Ovary (tissue), 9 donors: ENCODE measurements around the gene IRF4. TPM values are rescaled to one million over a fixed set of nuclear protein-coding genes. Genes with fewer than 3 reads are reported as not detected.

Experiments
- DNase-seq, 5 donors: peaks; one replicate each; pipeline ENCODE4 v3.0.0-alpha.2; 2019 to 2020
- H3K27ac ChIP-seq, 2 donors: fragments of 200-600 bp; one replicate each; pipeline versions ENCODE4 v1.5.1 to v1.8.0; 2019 to 2022
- H3K27me3 ChIP-seq: fragments of 200-600 bp; one replicate; pipeline ENCODE4 v1.8.0; 2022
- H3K36me3 ChIP-seq: fragments of 200-600 bp; sonication (generic); one replicate; pipeline ENCODE4 v1.5.1; 2019
- H3K4me1 ChIP-seq: one replicate; pipeline ENCODE4 v1.8.1; 2013; ENCODE audit warnings: mild to moderate bottlenecking, moderate library complexity; ENCODE audit not compliant: insufficient read depth
- H3K4me3 ChIP-seq: fragments of 200-600 bp; sonication (generic); one replicate; pipeline ENCODE4 v1.5.1; 2017
- H3K9me3 ChIP-seq, 2 donors: fragments of 200-600 bp in 1 of 2; sonication (generic) in 1 of 2; one replicate each; pipeline versions ENCODE4 v1.5.1 to v1.8.1; 2013 to 2019; ENCODE audit warnings: mild to moderate bottlenecking in 1 of 2, moderate library complexity in 1 of 2
- CTCF ChIP-seq, 3 donors: fragments of 450-650 bp in 2 of 3; fragments of 200-600 bp in 1 of 3; IDR thresholded peaks; one replicate each; pipeline versions ENCODE4 v1.5.1 to v1.8.0; 2016 to 2022; ENCODE audit warnings: antibody characterized with exemption in 3 of 3, mild to moderate bottlenecking in 1 of 3
- EP300 ChIP-seq: sonication (generic); formaldehyde crosslinking; IDR thresholded peaks from one replicate; pipeline ENCODE4 v1.6.1; 2017; ENCODE audit warnings: antibody characterized with exemption
- POLR2A ChIP-seq: fragments of 450-650 bp; IDR thresholded peaks from one replicate; pipeline ENCODE4 v1.6.1; 2017; ENCODE audit warnings: antibody characterized with exemption, mild to moderate bottlenecking, moderate library complexity
- WGBS, 3 donors: extraction: QIAGEN DNeasy Blood & Tissue Kit in 1 of 3; methylation state at CpG; one replicate each; pipeline versions ENCODE4 v1.1.5 to v1.1.7; 2013 to 2017; 5-methylcytosine and 5-hydroxymethylcytosine counted together
- intact Hi-C, 4 donors: fragments of 100-400 bp; cut with DNase I; formaldehyde crosslinking; loops; one replicate each; pipeline versions ENCODE4 v1.11.0 to v1.15.1; 2022 to 2023
- polyA plus RNA-seq, 2 donors: library from polyadenylated mRNA; stranded (reverse); fragments of 200-250 nt in 1 of 2; fragments of 350-450 nt in 1 of 2; fragmentation: Illumina TruSeq in 1 of 2; extraction: RNeasy Lipid Tissue Mini Kit (QIAGEN cat#74804) in 1 of 2; gene quantifications; one replicate each; pipeline ENCODE4 v1.2.3, GENCODE V29; 2013 to 2014
- total RNA-seq, 7 donors: library from RNA; depleted of rRNA in 2 of 7; stranded (reverse); fragments of >200 nt in 2 of 7; fragmentation: NEBNext Ultra II Directional in 3 of 7; extraction: Animal tissue kit (Norgen Biotek cat#: 25700) in 3 of 7; gene quantifications; one replicate each; pipeline versions ENCODE4 v1.1.0 to v1.2.4, GENCODE V29; 2016 to 2023
- donor health status: DM: no; HTN: no; CAD: no; lungs with moderate emphysema.
- donor health status: DM: no; HTN: no; CAD: no.
- donor health status: Bipolar disorder and iron deficiency.
- donor health status: DM: yes; HTN: yes; CAD: no.
- donor health status: DM: no; HTN: no; CAD: no.
- donor health status: DM: yes; HTN: yes; CAD: no.

The IRF4 gene
- total and polyA plus RNA-seq, 9 donors = 0.12 to 20.7 (median 1.0) TPM

- H3K4me3 ChIP-seq = no peak overlapping the region
- H3K36me3 ChIP-seq = no peaks in the 10 kb centered on the region
- no peaks in the 10 kb centered on the region for H3K4me1 ChIP-seq
- H3K27ac ChIP-seq = no peak overlapping the region
- intact Hi-C loops = no loop called here
- WGBS, 3 donors = 75 to 77% (median 76%) methylated on average over 11 of the region's 11 CpGs
- no peaks in the 10 kb centered on the region for H3K27me3 ChIP-seq
- no peak for TF ChIP-seq EP300
- no peak for TF ChIP-seq POLR2A
- TF ChIP-seq CTCF (IDR thresholded peaks at IDR 0.05) = no peak
- DNase-seq = peak in 1 of 5 donors; percentile 14
- H3K9me3 ChIP-seq = no peaks in the 10 kb centered on the region
These were observed 38.6 kb upstream of the IRF4 start for GRCh38 chr6:352896-353470.

GRCh38 chr6:353642-354614 lies 37.6 kb upstream of the IRF4 start:
- WGBS, 3 donors = 78 to 82% (median 81%) methylated on average over 18 of the region's 18 CpGs
- no peak overlapping the region for H3K4me3 ChIP-seq
- intact Hi-C loops = no loop called here
- peak in 1 of 5 donors; percentile 33 for DNase-seq
- no peak overlapping the region for H3K27ac ChIP-seq
- no peaks in the 10 kb centered on the region for H3K36me3 ChIP-seq
- H3K9me3 ChIP-seq = no peaks in the 10 kb centered on the region
- TF ChIP-seq POLR2A = no peak
- TF ChIP-seq CTCF (IDR thresholded peaks at IDR 0.05) = no peak
- TF ChIP-seq EP300 = no peak
- H3K4me1 ChIP-seq = no peaks in the 10 kb centered on the region
- no peaks in the 10 kb centered on the region for H3K27me3 ChIP-seq

GRCh38 chr6:354631-355280 lies 36.8 kb upstream of the IRF4 start:
- DNase-seq = peak in 1 of 5 donors; percentile 23
- Histone ChIP-seq H3K4me1 (no peaks in the 10 kb centered on the region), H3K9me3 (no peaks in the 10 kb centered on the region), H3K4me3 (no peak overlapping the region), H3K27ac (no peak overlapping the region), H3K27me3 (no peaks in the 10 kb centered on the region), H3K36me3 (no peaks in the 10 kb centered on the region)
- TF ChIP-seq EP300 (no peak), POLR2A (no peak), CTCF (IDR thresholded peaks at IDR 0.05) (no peak)
- intact Hi-C loops = no loop called here
- WGBS, 3 donors = 87 to 92% (median 91%) methylated on average over 15 of the region's 15 CpGs

- intact Hi-C loops = no loop called here
- WGBS, 3 donors = 77 to 82% (median 80%) methylated on average over 9 of the region's 9 CpGs
- Histone ChIP-seq H3K27me3 (no peaks in the 10 kb centered on the region), H3K36me3 (no peaks in the 10 kb centered on the region), H3K27ac (no peak overlapping the region), H3K4me1 (no peaks in the 10 kb centered on the region), H3K9me3 (no peaks in the 10 kb centered on the region), H3K4me3 (no peak overlapping the region)
- peak in 1 of 5 donors; percentile 19 for DNase-seq
- TF ChIP-seq CTCF (IDR thresholded peaks at IDR 0.05) = no peak
- TF ChIP-seq POLR2A = no peak
- no peak for TF ChIP-seq EP300
These were observed 36.0 kb upstream of the IRF4 start for GRCh38 chr6:355373-356208.
